RWPE1 (cell line): ENCODE results near the gene APMAP.

ENCODE experiments used
- CTCF ChIA-PET: fragments of 350-600 bp; sonication (Branson Sonifier 250); formaldehyde crosslinking; extraction: SDS; loops from one replicate; lab custom pipeline; 2021; lab: Yijun Ruan, JAX
- POLR2A ChIA-PET: fragments of 400-600 bp; formaldehyde crosslinking; extraction: SDS; loops from one replicate; lab custom pipeline; 2020; ENCODE audit warnings: antibody characterized with exemption; ENCODE audit not compliant: low non-redundant PET; lab: Yijun Ruan, JAX
- DNase-seq: peaks from one replicate; pipeline ENCODE4 v3.0.0; 2012; ENCODE audit warnings: low spot score
- H3K27ac ChIP-seq: fragments of 450-650 bp; 2 replicates; pipeline ENCODE4 v1.5.1; 2017
- TF ChIP-seq, protein P1 (sequence below): fragments of 450-650 bp; conservative IDR thresholded peaks from 2 replicates; pipeline ENCODE4 v1.5.1; 2017; ENCODE audit warnings: low read depth, mild to moderate bottlenecking

The APMAP gene

DNA sequence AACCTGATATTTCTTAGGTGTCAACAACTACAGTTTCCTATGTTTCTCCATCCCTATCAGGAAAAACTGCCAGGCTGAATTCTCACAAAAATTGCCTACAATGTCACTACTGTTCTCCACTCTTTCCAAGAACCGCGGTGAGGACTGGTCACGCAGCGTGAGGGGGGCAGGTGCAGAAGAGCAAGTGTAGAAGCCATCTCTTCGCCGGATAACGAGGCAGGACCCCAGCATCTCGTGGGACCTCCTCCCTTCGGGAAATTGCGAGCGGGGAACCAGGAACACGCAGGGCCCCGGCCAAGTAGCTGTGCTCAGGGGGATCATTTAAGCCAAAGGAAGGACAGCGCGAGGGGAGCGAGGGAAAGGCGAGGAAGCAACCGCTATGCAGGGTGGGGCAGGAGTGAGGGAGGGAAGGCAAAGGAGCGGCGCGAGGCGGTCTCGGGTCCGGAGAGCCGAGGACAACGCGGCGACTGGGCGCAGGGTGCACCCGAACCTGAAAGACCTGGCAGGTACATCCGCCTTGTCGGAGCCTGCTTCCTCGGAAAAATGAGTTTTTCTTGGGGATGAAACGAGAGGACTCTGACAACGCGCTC, 559 bp downstream of the APMAP start:
- H3K27ac ChIP-seq = peak overlapping the region; percentile 78
- TF ChIP-seq, protein P1, sequence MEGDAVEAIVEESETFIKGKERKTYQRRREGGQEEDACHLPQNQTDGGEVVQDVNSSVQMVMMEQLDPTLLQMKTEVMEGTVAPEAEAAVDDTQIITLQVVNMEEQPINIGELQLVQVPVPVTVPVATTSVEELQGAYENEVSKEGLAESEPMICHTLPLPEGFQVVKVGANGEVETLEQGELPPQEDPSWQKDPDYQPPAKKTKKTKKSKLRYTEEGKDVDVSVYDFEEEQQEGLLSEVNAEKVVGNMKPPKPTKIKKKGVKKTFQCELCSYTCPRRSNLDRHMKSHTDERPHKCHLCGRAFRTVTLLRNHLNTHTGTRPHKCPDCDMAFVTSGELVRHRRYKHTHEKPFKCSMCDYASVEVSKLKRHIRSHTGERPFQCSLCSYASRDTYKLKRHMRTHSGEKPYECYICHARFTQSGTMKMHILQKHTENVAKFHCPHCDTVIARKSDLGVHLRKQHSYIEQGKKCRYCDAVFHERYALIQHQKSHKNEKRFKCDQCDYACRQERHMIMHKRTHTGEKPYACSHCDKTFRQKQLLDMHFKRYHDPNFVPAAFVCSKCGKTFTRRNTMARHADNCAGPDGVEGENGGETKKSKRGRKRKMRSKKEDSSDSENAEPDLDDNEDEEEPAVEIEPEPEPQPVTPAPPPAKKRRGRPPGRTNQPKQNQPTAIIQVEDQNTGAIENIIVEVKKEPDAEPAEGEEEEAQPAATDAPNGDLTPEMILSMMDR = no peak
- CTCF ChIA-PET = interaction anchor here (0.5 kb wide), 1 partner anchor 90 kb away, joined by 3 read pairs; no protein-coding TSS in a partner anchor
- POLR2A ChIA-PET = no interaction called here
- peak; percentile 41 for DNase-seq

DNA sequence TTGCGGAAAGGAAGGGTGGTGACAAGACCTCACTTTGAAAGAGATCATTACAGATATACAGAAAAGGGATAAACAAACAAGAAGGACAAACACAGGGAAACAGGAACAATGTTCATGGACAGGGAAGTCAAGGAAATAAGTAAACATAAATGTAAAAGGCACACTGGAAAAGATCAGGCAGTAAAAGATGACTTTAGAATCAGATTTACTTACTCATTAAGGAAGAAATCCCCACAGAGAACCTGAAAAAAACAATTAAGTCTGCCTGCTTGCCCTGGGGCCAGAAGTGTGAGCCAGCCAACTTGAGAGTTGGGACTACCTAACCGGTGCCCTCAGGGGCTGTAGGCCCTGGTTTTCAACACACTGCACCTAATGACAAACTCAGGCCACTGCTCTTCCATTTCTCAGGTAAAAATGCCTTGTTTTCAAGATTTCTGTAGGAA, 1.7 kb downstream of the APMAP start:
- TF ChIP-seq, protein P1 = no peak
- H3K27ac ChIP-seq = no peak overlapping the region
- ChIA-PET POLR2A (interaction anchor here (0.6 kb wide), 1 partner anchor 325 kb away, joined by 3 read pairs; no protein-coding TSS in a partner anchor), CTCF (interaction anchor here (0.6 kb wide), 1 partner anchor 12 kb away, joined by 4 read pairs; no protein-coding TSS in a partner anchor)
- DNase-seq = no peak

DNA sequence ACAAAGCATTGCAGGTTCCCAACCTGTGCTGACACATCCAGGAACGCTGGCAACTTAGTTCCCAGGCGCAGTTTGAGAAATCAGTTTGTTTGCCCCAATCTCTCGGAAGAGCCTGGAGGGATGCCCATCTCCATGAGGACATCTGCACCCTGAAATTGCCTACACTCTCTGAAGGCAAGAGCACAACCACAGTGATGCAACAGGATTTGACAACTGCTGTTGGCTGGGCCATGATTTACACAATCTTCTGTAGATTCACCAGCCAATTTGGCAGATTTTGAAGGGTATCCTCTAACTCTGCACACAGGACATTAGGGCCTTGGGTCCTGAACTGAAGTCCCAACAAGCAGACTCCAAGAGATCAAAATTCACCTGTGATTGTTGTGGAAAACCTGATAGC, 3.4 kb downstream of the APMAP start:
- no peak for DNase-seq
- CTCF ChIA-PET = interaction anchor here (0.7 kb wide), 1 partner anchor 85 kb away, joined by 3 read pairs; no protein-coding TSS in a partner anchor
- H3K27ac ChIP-seq = no peak overlapping the region
- POLR2A ChIA-PET = no interaction called here
- TF ChIP-seq, protein P1 = no peak

DNA sequence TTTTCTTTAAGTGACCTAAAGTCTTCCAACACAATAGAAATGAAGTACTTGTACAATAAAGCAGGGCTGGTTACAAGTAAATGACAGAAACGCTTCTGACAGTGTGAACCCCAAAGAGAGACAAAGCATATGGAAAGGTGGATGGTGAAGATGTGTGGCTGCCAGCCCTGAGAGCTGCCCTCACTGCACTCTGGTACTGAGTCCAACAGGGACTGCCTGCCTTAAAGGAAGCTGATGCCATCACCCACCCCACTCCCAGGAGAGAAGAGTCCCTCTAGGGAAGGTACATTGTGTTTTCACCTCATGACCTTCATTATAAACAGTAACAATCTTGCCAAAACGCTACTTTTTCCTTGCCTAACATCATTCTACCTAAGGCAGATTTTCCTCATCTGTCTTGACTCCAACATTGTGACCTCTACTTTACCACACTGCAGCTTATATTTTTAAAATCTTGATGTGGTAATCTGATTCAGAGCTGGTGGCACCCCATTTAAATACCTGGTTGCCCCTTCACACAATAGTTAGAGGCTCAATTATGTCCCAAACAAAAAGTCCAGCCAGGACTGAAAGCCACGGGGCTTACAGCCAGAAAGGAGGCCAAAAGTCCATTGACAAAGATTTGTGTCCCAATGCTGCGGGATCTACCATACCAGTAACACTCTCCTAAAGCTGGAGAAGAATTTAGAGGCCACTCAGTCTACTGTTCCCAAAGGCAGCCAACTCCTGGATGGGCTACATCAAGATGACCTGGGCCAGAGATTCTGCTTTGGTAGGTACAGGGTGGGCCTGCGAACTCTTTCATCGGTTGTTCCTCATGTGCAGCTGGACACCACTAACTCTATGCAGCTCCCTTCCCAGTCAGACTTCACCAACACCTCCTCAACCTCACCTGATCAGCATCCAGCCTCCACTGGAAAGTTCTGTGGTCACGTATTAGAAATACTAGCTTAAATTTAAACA, 4.4 kb downstream of the APMAP start:
- no peak overlapping the region for H3K27ac ChIP-seq
- POLR2A ChIA-PET = no interaction called here
- TF ChIP-seq, protein P1 = no peak
- DNase-seq = no peak
- CTCF ChIA-PET = interaction anchor here (0.7 kb wide), 1 partner anchor 86 kb away, joined by 3 read pairs; no protein-coding TSS in a partner anchor

DNA sequence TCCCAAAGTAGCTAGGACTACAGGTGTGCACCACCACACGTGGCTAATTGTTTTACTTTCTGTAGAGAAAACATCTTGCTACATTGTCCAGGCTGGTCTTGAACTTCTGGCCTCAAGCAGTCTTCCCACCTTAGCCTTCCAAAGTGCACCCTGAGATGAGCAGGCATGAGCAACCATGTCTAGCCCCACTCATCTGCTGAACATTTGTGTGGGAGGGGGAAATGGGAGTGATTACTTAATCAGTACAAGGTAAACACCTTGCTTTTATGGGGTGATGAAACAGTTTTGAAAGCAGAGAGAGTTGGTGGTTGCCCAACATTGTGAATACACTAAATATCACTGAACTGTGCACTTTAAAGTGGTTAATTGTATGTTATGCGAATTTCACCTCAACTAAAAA, 5.3 kb downstream of the APMAP start:
- TF ChIP-seq, protein P1 = no peak
- CTCF ChIA-PET = no interaction called here
- no peak for DNase-seq
- no peak overlapping the region for H3K27ac ChIP-seq
- POLR2A ChIA-PET = no interaction called here

DNA sequence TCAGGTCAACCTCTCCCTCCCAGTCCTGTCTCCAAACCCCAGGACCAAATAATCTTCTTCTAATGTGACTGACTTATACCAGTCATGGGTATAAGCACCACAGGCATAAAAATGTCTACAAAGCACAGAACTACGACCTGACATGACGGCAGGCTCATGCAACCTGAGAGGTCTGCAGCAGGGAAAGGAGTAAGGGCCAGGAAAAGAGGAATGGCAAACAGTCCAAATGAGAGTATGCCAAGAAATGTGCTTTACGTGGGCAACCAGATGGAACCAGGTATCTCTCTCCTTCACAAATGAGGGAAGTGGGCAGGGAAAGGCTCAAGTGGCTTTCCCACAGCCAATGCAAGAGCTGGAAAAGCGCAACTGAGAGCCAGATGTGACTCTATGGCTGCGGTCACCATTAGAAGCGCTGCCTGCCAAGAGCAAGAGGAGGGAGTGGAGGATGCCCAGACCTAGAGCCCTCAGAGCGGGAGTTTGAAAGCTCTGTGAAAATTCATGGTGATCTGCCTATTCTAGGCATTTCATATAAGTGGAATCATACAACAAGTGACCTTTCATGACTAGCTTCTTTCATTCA, 6.0 kb downstream of the APMAP start:
- no peak for DNase-seq
- ChIA-PET CTCF (no interaction called here), POLR2A (no interaction called here)
- H3K27ac ChIP-seq = no peak overlapping the region
- TF ChIP-seq, protein P1 = no peak
